RKO (cell line): Measurements from ENCODE around the gene RNF214.
"Not testable (repeated sequence)": the region's sequence is repeated elsewhere in the genome, so short reads cannot be mapped to it uniquely, and the experiment has no call there.

Source experiments
- DNase-seq: peaks from one replicate; pipeline ENCODE4 v3.0.0-alpha.2; 2016; ENCODE audit warnings: low spot score

The RNF214 gene

GRCh38 chr11:117232092-117232878 lies at the start of gene RNF214:
TSS of gene RNF214 (plus strand) at chr11:117232671. CDS start at chr11:117234273, 1,602 bp downstream.
- peak; percentile 78 for DNase-seq

DNA sequence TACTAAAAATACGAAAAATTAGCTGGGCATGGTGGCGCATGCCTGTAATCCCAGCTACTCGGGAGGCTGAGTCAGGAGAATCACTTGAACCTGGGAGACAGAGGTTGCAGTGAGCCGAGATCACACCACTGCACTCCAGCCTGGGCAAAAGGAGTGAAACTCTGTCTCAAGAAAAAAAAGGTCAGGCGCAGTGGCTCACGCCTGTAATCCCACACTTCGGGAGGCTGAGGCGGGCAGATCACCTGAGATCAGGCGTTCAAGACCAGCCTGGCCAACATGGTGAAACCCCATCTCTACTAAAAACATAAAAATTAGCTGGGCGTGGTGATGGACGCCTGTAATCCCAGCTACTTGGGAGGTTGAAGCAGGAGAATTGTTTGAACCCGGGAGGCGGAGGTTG lies 49.3 kb upstream of the RNF214 start:
- DNase-seq: not testable (repeated sequence)

DNA sequence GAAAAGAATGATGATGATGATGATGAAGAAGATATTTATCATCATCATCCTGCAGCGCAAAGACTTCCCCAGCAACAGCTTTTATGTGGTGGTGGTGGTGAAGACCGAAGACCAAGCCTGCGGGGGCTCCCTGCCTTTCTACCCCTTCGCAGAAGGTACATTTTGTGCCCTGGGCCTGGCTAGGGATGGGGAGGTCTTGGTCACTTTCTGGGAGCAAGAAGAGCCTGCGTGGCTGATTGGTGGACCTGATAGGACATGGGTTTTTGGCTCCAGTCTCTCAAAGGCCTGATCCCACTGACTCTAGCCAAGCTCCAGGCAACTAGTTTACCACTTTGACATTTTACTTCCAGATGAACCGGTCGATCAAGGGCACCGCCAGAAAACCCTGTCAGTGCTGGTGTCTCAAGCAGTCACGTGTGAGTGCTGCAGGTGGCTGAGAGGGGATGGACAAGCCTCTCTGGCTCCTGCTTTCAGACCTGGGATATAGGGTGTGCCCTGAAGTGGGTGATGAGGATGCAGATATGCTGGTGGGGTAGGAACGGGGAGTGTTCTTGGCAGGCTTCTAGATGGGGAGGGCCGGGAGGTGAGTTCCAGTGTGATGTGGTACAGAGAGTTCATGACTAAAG lies 48.6 kb upstream of the RNF214 start:
- DNase-seq: no peak

- no peak for DNase-seq
Observed at GRCh38 chr11:117185736-117186430, 46.6 kb upstream of the RNF214 start.

- DNase-seq: no peak
Observed at GRCh38 chr11:117186431-117186761, 46.1 kb upstream of the RNF214 start.

DNA sequence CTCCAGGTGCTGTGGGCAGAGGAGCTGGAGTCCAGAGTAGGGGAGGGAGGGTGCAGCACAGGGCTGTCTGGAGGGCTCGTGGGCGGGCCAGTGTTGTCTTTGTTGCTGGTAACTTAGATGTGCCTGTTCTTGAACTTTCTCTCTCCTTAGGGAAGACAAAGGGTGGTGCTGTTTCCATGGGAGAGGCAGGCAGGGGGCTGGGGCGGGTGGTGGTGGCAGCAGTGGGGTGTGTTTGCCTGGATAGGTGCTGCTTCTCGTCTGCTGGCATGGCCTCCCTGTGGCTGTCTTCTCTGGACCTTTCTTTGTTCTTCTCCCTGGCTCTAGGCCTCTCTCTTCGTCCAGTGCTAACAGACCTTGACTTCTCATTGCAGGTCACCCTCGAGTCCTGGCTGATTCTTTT lies 45.5 kb upstream of the RNF214 start:
- DNase-seq: no peak

- no peak for DNase-seq
Observed at GRCh38 chr11:117187428-117187798, 45.1 kb upstream of the RNF214 start.

- DNase-seq: no peak
Observed at GRCh38 chr11:117187799-117188481, 44.5 kb upstream of the RNF214 start.

DNA sequence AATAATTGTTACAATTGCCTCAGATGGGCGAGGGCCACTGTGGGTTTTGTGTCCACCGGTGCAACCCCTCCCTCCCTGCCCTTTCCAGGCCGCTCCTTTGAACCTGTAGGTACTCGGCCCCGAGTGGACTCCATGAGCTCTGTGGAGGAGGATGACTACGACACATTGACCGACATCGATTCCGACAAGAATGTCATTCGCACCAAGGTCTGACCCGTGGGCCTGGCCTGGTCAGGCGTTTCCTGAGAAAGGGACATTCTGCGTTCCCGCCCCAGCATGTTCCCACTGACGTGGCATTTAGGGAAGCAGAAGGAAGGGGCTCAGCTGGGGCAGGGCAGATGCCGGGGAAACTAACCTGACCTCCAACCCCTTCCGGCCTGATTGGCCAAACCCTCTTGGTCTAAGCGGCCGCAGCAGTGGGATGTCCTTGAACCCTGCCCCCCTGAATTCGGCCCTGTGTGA lies 43.8 kb upstream of the RNF214 start:
- no peak for DNase-seq

GRCh38 chr11:117189191-117189940 lies 43.1 kb upstream of the RNF214 start:
- DNase-seq: no peak

GRCh38 chr11:117189941-117190544 lies 42.4 kb upstream of the RNF214 start:
- DNase-seq: no peak

DNA sequence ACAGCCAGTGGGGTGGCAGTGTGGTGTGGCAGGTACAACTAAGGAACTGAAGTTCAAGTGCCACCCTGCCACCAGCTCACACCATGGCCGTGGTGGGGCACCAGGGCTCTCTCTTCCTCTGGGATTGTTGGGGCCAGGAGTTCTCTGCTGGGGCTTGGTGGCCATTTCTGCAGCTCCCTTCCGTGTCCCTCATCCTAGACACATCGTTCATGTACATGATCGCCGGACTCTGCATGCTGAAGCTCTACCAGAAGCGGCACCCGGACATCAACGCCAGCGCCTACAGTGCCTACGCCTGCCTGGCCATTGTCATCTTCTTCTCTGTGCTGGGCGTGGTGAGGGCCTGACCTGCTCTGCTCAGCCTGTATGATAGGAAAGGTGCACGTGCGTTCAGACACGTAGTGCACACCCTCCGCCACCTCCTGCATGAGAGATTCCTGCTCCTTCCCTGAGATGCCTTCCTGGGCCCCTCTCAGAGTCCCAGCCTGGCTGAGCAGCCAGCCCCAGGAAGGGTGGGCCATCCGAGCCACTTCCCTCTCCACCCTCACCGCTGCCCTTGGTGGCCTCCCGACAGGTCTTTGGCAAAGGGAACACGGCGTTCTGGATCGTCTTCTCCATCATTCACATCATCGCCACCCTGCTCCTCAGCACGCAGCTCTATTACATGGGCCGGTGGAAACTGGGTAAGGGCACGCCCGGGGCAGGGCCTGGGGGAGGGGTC lies 40.6 kb upstream of the RNF214 start:
- DNase-seq: no peak

- no peak for DNase-seq
Observed at GRCh38 chr11:117192401-117192875, 40.0 kb upstream of the RNF214 start.

DNA sequence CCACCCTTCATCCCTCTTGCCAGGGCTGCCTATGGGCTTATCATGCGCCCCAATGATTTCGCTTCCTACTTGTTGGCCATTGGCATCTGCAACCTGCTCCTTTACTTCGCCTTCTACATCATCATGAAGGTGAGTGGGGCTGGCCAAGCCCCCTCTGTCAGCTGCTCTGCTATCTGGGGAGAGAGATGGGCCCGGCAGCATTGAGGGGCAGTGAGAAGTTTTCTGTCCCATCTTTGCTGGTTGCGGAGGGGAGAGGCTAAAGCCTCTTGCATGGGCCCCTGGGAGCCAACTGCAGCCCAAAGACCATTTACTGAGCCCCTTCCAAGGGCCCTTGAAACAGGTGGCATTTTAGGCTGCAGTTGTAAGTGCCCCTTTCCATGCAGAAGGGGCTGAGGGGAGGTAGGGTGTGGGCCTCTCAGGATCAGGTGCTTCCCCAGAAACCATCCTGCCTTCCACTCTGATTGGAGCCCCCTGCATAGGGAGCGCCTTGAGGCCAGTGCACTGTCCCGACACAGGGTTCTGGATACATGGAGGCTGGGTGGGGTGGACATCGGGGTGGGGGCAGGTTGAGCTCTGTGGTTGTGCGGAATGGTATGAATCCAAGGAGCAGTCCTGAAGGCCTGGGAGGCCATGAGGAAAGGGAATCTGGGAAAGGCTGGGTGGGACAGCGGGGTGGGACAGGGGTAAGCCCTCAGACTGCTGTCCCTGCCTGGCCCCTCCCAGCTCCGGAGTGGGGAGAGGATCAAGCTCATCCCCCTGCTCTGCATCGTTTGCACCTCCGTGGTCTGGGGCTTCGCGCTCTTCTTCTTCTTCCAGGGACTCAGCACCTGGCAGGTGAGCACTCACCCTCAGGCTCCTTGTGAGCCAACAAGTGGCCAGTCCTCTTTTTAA lies 39.1 kb upstream of the RNF214 start:
- no peak for DNase-seq

DNA sequence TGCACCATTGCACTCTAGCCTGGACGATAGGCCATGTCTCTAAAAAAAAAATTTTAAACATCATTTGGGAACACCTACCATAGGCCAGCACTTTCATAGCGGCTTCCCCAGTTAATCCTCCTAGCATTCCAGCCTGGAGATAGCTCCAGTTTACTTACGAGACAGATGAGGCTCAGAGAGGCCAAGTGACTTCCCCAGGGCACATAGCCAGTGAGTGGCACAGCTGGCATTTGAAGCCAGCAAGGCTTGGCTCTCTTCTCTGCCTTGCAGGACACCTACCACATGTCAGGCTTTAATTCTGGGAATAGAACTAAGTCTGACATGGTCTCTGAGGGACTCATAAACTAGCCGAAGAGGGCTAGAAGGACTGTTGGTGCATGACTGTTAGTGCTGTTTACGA lies 38.2 kb upstream of the RNF214 start:
- DNase-seq: no peak

DNA sequence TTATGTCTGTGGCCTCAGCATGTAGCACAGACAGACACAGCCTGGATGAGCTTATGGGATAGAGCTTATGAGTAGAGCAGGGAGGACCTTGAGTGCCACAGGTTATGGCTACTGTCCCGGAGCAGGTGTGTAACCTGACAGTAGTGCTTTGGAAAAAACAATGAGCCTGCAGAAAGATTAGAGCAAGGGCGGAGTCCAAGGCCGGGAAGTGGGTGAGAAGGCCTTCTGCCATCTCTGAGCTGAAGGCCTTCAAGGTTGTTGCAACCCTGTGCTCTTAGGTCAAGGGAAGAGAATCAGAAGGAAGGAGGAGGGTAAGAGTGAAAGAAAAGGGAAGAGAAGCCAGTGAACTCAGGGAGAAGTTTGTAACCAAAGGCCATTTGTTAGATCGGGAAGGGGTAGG lies 37.2 kb upstream of the RNF214 start:
- DNase-seq: no peak

DNA sequence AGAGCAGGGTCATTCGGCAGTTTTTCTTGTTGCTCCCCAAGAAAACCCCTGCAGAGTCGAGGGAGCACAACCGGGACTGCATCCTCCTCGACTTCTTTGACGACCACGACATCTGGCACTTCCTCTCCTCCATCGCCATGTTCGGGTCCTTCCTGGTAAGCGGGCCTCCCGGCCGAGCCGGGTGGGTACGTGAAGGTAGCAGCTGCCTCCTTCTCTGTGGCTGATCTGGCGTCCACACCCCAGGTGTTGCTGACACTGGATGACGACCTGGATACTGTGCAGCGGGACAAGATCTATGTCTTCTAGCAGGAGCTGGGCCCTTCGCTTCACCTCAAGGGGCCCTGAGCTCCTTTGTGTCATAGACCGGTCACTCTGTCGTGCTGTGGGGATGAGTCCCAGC lies 36.7 kb upstream of the RNF214 start:
- DNase-seq: no peak

- DNase-seq: no peak
Observed at GRCh38 chr11:117197006-117197405, 35.5 kb upstream of the RNF214 start.
